IPS-20b (cell line): ENCODE measurements around the gene BMPR1B.

ENCODE experiments used
- H3K27ac ChIP-seq: one replicate; pipeline ENCODE4 v1.5.1; 2013; ENCODE audit warnings: low read length
- H3K27me3 ChIP-seq: 2 replicates; pipeline ENCODE4 v1.6.1; 2013; ENCODE audit warnings: mild to moderate bottlenecking, low read length, inconsistent platforms; ENCODE audit not compliant: insufficient read depth
- H3K36me3 ChIP-seq: 2 replicates; pipeline ENCODE4 v1.6.1; 2013; ENCODE audit warnings: low read depth, mild to moderate bottlenecking, inconsistent platforms, low read length, moderate library complexity; ENCODE audit not compliant: insufficient read depth
- H3K4me1 ChIP-seq: 2 replicates; pipeline ENCODE4 v1.6.1; 2013; ENCODE audit warnings: mild to moderate bottlenecking, control low read depth, inconsistent platforms, low read length, moderate library complexity; ENCODE audit not compliant: insufficient read depth
- H3K4me3 ChIP-seq: 2 replicates; pipeline ENCODE4 v1.5.1; 2013; ENCODE audit warnings: mild to moderate bottlenecking, low read length, inconsistent platforms
- H3K9ac ChIP-seq: 2 replicates; pipeline ENCODE4 v1.6.1; 2013; ENCODE audit warnings: low read depth, mild to moderate bottlenecking, inconsistent platforms, low read length, moderate library complexity
- H3K9me3 ChIP-seq: 2 replicates; pipeline ENCODE4 v1.6.1; 2013; ENCODE audit warnings: mild to moderate bottlenecking, low read depth, low read length, inconsistent platforms; ENCODE audit not compliant: insufficient read depth

BMPR1B gene

DNA sequence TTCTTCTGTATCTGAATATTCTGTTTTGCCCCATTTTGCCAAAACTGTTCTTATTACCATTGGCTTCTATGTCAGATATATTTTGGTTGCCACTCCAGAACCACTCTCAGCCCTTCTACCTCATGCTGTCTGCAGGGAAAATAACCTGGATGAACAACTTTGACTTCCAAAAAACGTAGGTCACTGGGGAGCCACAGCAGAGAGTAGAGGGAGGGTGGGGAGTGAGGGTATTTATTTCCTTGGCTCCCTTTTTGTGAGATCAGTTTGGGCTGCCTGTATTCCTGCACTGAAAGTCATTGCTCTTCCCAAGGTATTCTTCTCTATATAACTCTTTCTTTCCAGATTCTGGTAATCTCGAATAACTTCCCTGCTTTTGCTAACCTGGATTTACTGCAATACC, 6.3 kb downstream of the BMPR1B start:
- Histone ChIP-seq H3K4me3 (no peak overlapping the region), H3K9ac (no peak overlapping the region), H3K4me1 (0 out of 2 replicates have a peak, but pooled peaks cover 4% of the 10 kb centered on the region), H3K9me3 (no peaks in the 10 kb centered on the region), H3K27me3 (peaks cover 20% of the 10 kb centered on the region), H3K27ac (no peak overlapping the region), H3K36me3 (no peaks in the 10 kb centered on the region)

DNA sequence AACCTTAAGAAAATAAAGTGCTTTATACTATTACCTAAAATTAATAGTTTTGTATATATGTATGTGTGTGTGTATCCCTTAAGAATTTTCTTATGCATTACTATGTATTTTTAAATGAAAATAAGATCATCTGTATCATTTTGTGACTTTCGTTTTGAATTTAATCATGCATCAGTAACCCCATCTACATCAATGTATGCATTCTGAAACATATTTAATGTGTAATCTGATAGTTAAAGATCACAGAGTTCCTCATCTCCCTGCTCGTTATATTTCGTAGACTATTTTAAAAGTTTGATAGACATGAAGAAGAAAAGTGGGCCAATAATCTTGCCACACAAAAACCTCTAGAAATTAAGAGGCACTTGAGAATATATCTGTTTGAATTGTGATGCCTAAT, 7.4 kb downstream of the BMPR1B start:
- no peak overlapping the region for H3K4me3 ChIP-seq
- H3K36me3 ChIP-seq: no peaks in the 10 kb centered on the region
- 0 out of 2 replicates have a peak, but pooled peaks cover 4% of the 10 kb centered on the region for H3K4me1 ChIP-seq
- H3K9ac ChIP-seq: no peak overlapping the region
- peaks cover 9% of the 10 kb centered on the region for H3K27me3 ChIP-seq
- no peak overlapping the region for H3K27ac ChIP-seq
- no peaks in the 10 kb centered on the region for H3K9me3 ChIP-seq

- Histone ChIP-seq H3K4me3 (no peak overlapping the region), H3K9ac (no peak overlapping the region), H3K27me3 (peaks cover 4% of the 10 kb centered on the region), H3K36me3 (no peaks in the 10 kb centered on the region), H3K9me3 (no peaks in the 10 kb centered on the region), H3K27ac (no peak overlapping the region), H3K4me1 (0 out of 2 replicates have a peak, but pooled peaks cover 4% of the 10 kb centered on the region)
Observed at GRCh38 chr4:94765648-94766047, 7.9 kb downstream of the BMPR1B start.

- Histone ChIP-seq H3K9me3 (no peaks in the 10 kb centered on the region), H3K4me3 (no peak overlapping the region), H3K27me3 (no peaks in the 10 kb centered on the region), H3K9ac (no peak overlapping the region), H3K36me3 (no peaks in the 10 kb centered on the region), H3K4me1 (0 out of 2 replicates have a peak, but pooled peaks cover 4% of the 10 kb centered on the region), H3K27ac (no peak overlapping the region)
Observed at GRCh38 chr4:94766856-94767255, 9.1 kb downstream of the BMPR1B start.

- 0 out of 2 replicates have a peak, but pooled peaks cover 4% of the 10 kb centered on the region for H3K4me1 ChIP-seq
- no peak overlapping the region for H3K27ac ChIP-seq
- H3K36me3 ChIP-seq: no peaks in the 10 kb centered on the region
- no peaks in the 10 kb centered on the region for H3K9me3 ChIP-seq
- no peak overlapping the region for H3K4me3 ChIP-seq
- H3K27me3 ChIP-seq: no peaks in the 10 kb centered on the region
- no peak overlapping the region for H3K9ac ChIP-seq
Observed at GRCh38 chr4:94767446-94767845, 9.7 kb downstream of the BMPR1B start.

- Histone ChIP-seq H3K9me3 (no peaks in the 10 kb centered on the region), H3K36me3 (no peaks in the 10 kb centered on the region), H3K4me1 (no peaks in the 10 kb centered on the region), H3K27me3 (no peaks in the 10 kb centered on the region), H3K4me3 (no peak overlapping the region), H3K9ac (no peak overlapping the region), H3K27ac (no peak overlapping the region)
Observed at GRCh38 chr4:94782707-94783106, 25.0 kb downstream of the BMPR1B start.

GRCh38 chr4:94791701-94792100, 33.9 kb downstream of the BMPR1B start:
- H3K9me3 ChIP-seq: no peaks in the 10 kb centered on the region
- H3K4me3 ChIP-seq: no peak overlapping the region
- no peak overlapping the region for H3K9ac ChIP-seq
- H3K27ac ChIP-seq: no peak overlapping the region
- H3K27me3 ChIP-seq: no peaks in the 10 kb centered on the region
- no peaks in the 10 kb centered on the region for H3K36me3 ChIP-seq
- H3K4me1 ChIP-seq: no peaks in the 10 kb centered on the region

DNA sequence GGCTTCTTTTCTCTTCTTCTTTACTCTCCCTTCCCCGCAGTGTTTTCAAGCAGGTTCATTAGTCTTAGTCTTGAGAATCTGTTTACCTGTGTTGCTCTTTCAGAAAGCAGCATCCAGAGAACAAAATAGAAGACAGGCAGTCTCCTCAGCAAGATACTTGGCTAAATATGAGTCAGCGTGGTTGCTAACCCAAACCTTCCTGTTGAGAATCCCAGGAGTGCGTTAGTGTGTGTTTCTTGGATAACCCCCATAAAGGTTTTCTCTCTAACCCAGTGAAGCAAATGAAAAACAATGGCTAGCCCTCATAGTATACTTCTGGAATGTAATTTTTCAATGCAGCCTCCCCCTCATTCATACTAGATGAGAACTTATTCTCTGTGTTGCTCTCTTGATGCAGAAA, 41.1 kb downstream of the BMPR1B start:
- no peak overlapping the region for H3K4me3 ChIP-seq
- no peaks in the 10 kb centered on the region for H3K36me3 ChIP-seq
- H3K9me3 ChIP-seq: no peaks in the 10 kb centered on the region
- H3K27me3 ChIP-seq: no peaks in the 10 kb centered on the region
- H3K9ac ChIP-seq: no peak overlapping the region
- H3K27ac ChIP-seq: no peak overlapping the region
- no peaks in the 10 kb centered on the region for H3K4me1 ChIP-seq

GRCh38 chr4:94801016-94801415, 43.3 kb downstream of the BMPR1B start:
- H3K9ac ChIP-seq: no peak overlapping the region
- H3K9me3 ChIP-seq: no peaks in the 10 kb centered on the region
- no peaks in the 10 kb centered on the region for H3K4me1 ChIP-seq
- no peak overlapping the region for H3K27ac ChIP-seq
- no peaks in the 10 kb centered on the region for H3K36me3 ChIP-seq
- no peaks in the 10 kb centered on the region for H3K27me3 ChIP-seq
- H3K4me3 ChIP-seq: no peak overlapping the region

DNA sequence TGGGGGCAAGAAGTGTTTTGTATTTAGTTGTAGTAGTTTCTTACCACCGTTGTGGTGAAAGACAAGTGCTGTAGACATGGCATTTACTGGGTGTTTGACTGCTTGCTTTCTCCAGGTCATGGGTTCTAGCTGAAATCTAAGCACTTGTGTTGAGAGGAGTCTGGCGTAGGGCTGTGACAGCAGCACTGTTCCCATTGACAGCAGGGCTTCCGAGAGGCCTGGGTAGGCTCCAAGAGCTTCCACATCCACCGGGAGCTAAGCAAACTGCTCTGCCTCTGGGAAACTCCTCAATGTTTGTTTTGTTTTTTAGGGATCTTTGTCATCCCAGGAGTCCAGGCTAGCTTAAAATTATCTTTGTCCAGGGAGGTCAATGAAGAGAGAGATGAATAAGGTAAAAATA, 44.3 kb downstream of the BMPR1B start:
- Histone ChIP-seq H3K27me3 (no peaks in the 10 kb centered on the region), H3K9me3 (no peaks in the 10 kb centered on the region), H3K36me3 (no peaks in the 10 kb centered on the region), H3K9ac (no peak overlapping the region), H3K4me3 (no peak overlapping the region), H3K27ac (no peak overlapping the region), H3K4me1 (no peaks in the 10 kb centered on the region)

DNA sequence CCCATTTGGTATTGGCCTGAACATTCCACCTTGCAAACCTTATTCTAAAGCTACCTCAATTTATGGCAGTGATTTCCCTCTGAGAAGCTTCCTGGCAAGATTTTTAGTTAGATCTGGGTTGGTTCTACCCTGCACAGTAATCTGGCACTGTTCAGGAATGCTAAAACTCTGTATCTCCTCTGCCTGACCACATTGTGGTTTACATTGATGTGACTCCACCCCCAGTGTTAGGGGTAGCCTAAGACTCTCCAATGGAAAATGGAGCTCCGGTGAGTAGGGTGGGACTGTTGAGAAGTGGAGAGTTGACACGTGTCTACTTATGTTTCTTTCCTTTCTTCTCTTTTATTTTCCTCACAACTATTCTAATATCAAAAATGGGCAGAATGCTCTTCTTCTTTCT, 45.4 kb downstream of the BMPR1B start:
- Histone ChIP-seq H3K9me3 (no peaks in the 10 kb centered on the region), H3K9ac (no peak overlapping the region), H3K4me1 (no peaks in the 10 kb centered on the region), H3K36me3 (no peaks in the 10 kb centered on the region), H3K27ac (no peak overlapping the region), H3K4me3 (no peak overlapping the region), H3K27me3 (no peaks in the 10 kb centered on the region)

- Histone ChIP-seq H3K27me3 (no peaks in the 10 kb centered on the region), H3K4me3 (no peak overlapping the region), H3K9ac (no peak overlapping the region), H3K27ac (no peak overlapping the region), H3K4me1 (peaks cover 5% of the 10 kb centered on the region), H3K36me3 (no peaks in the 10 kb centered on the region), H3K9me3 (no peaks in the 10 kb centered on the region)
Observed at GRCh38 chr4:94804650-94805049, 46.9 kb downstream of the BMPR1B start.

GRCh38 chr4:94806376-94806775, 48.6 kb downstream of the BMPR1B start:
- Histone ChIP-seq H3K9ac (no peak overlapping the region), H3K27ac (no peak overlapping the region), H3K9me3 (no peaks in the 10 kb centered on the region), H3K4me3 (no peak overlapping the region), H3K4me1 (peaks cover 10% of the 10 kb centered on the region), H3K36me3 (no peaks in the 10 kb centered on the region), H3K27me3 (no peaks in the 10 kb centered on the region)
